HT-29 (cell line): ENCODE results near the gene DGKI. TPM values are rescaled to one million over a fixed set of nuclear protein-coding genes. Genes with fewer than 3 reads are reported as not detected.

ENCODE experiments used
- DNase-seq: peaks from one replicate; pipeline ENCODE4 v3.0.0-alpha.2; 2015; ENCODE audit warnings: low spot score
- total RNA-seq: library from RNA; depleted of rRNA; stranded (reverse); fragments of >200 nt; shearing (Covaris generic); gene quantifications from 2 replicates; pipeline ENCODE4 v1.2.3, GENCODE V29; 2014

DGKI gene
- total RNA-seq, 1 experiment from 2014 or later: not detected

- DNase-seq: no peak
Observed at GRCh38 chr7:137418841-137419240, 427.9 kb downstream of the DGKI start.

- DNase-seq: no peak
Observed at GRCh38 chr7:137417464-137417863, 429.3 kb downstream of the DGKI start.

GRCh38 chr7:137413901-137414300 is 432.9 kb downstream of the DGKI start:
- DNase-seq: no peak

- no peak for DNase-seq
Observed at GRCh38 chr7:137411446-137411845, 435.3 kb downstream of the DGKI start.

GRCh38 chr7:137408126-137408525 is 438.6 kb downstream of the DGKI start:
- DNase-seq: no peak

- DNase-seq: no peak
Observed at GRCh38 chr7:137407078-137407477, 439.7 kb downstream of the DGKI start.

- DNase-seq: no peak
Observed at GRCh38 chr7:137404660-137405317, 442.0 kb downstream of the DGKI start.

- no peak for DNase-seq
Observed at GRCh38 chr7:137403353-137403695, 443.4 kb downstream of the DGKI start.

GRCh38 chr7:137402536-137403352 is 444.0 kb downstream of the DGKI start:
- no peak for DNase-seq

- DNase-seq: no peak
Observed at GRCh38 chr7:137399827-137400823, 446.6 kb downstream of the DGKI start.

GRCh38 chr7:137396051-137396450 is 450.7 kb downstream of the DGKI start:
- DNase-seq: no peak

- no peak for DNase-seq
Observed at GRCh38 chr7:137395420-137395819, 451.4 kb downstream of the DGKI start.

GRCh38 chr7:137393570-137393969 is 453.2 kb downstream of the DGKI start:
- DNase-seq: no peak

GRCh38 chr7:137390076-137390475 is 456.7 kb downstream of the DGKI start:
- DNase-seq: no peak

GRCh38 chr7:137388916-137389315 is 457.9 kb downstream of the DGKI start:
- DNase-seq: no peak

- DNase-seq: no peak
Observed at GRCh38 chr7:137386966-137387365, 459.8 kb downstream of the DGKI start.

GRCh38 chr7:137381045-137381444 is 465.7 kb downstream of the DGKI start:
- no peak for DNase-seq

- DNase-seq: no peak
Observed at GRCh38 chr7:137373507-137373906, 473.3 kb downstream of the DGKI start.

- no peak for DNase-seq
Observed at GRCh38 chr7:137371616-137372015, 475.2 kb downstream of the DGKI start.

GRCh38 chr7:137366995-137367394 is 479.8 kb downstream of the DGKI start:
- no peak for DNase-seq

- no peak for DNase-seq
Observed at GRCh38 chr7:137363683-137364082, 483.1 kb downstream of the DGKI start.

- no peak for DNase-seq
Observed at GRCh38 chr7:137360087-137360679, 486.6 kb downstream of the DGKI start.
